Fibroblast of lung (primary cell): ENCODE data around the gene EVPL. TPM values are rescaled to one million over a fixed set of nuclear protein-coding genes. Genes with fewer than 3 reads are reported as not detected.
A peak's percentile ranks its signal among the peaks of the same experiment; 100 is the strongest.

Experiments used
- DNase-seq, 2 donors: peaks; one replicate each; pipeline versions ENCODE4 v3.0.0 to v3.0.0-alpha.2; 2010; ENCODE audit warnings: low read depth in 2 of 2
- H2AFZ ChIP-seq: 2 replicates; pipeline ENCODE4 v1.5.1; 2012; ENCODE audit warnings: low read length, control low read depth, inconsistent platforms
- H3K27ac ChIP-seq: 2 replicates; pipeline ENCODE4 v1.5.1; 2011; ENCODE audit warnings: low read length, control low read depth; ENCODE audit not compliant: insufficient read depth
- H3K27me3 ChIP-seq: 2 replicates; pipeline ENCODE4 v1.5.1; 2011; ENCODE audit warnings: mild to moderate bottlenecking, low read length; ENCODE audit not compliant: control insufficient read depth, insufficient read depth
- H3K36me3 ChIP-seq: 2 replicates; pipeline ENCODE4 v1.5.1; 2011; ENCODE audit warnings: low read length; ENCODE audit not compliant: control insufficient read depth, insufficient read depth
- H3K4me1 ChIP-seq: 2 replicates; pipeline ENCODE4 v1.5.1; 2011; ENCODE audit warnings: low read length; ENCODE audit not compliant: control insufficient read depth, insufficient read depth; ENCODE audit errors: extremely low read depth
- H3K4me2 ChIP-seq: 2 replicates; pipeline ENCODE4 v1.5.1; 2011; ENCODE audit warnings: low read length, control low read depth; ENCODE audit not compliant: insufficient read depth; ENCODE audit errors: extremely low read depth
- H3K4me3 ChIP-seq, 4 experiments: fragments of 200-600 bp in 1 of 4; sonication (generic) in 1 of 4; replicated peaks in 1 of 4; 2 replicates each; pipeline ENCODE4 v1.5.1; 2011 to 2016; ENCODE audit warnings: low read length in 4 of 4, low read depth in 3 of 4, mild to moderate bottlenecking in 3 of 4, control low read depth in 2 of 4, inconsistent platforms in 1 of 4, mixed read lengths in 1 of 4; ENCODE audit not compliant: insufficient read depth in 1 of 4; ENCODE audit errors: control extremely low read depth in 1 of 4
- H3K79me2 ChIP-seq: 2 replicates; pipeline ENCODE4 v1.5.1; 2012; ENCODE audit warnings: mild to moderate bottlenecking, low read length, inconsistent platforms; ENCODE audit not compliant: control insufficient read depth, insufficient read depth
- H3K9ac ChIP-seq: 2 replicates; pipeline ENCODE4 v1.5.1; 2011; ENCODE audit warnings: mild to moderate bottlenecking, low read length, control low read depth; ENCODE audit not compliant: insufficient read depth
- H3K9me3 ChIP-seq: 2 replicates; pipeline ENCODE4 v1.5.1; 2012; ENCODE audit warnings: low read depth, low read length; ENCODE audit not compliant: control insufficient read depth, insufficient read depth
- H4K20me1 ChIP-seq: 2 replicates; pipeline ENCODE4 v1.5.1; 2011; ENCODE audit warnings: low read length; ENCODE audit not compliant: control insufficient read depth, insufficient read depth; ENCODE audit errors: extremely low read depth
- EZH2 ChIP-seq: IDR thresholded peaks from 2 replicates; pipeline ENCODE4 v1.5.1; 2012; ENCODE audit warnings: low read length, control low read depth, mild to moderate bottlenecking; ENCODE audit errors: missing control alignments
- polyA plus RNA-seq, 2 donors: library from polyadenylated mRNA; depleted of rRNA in 1 of 2; stranded (reverse) in 1 of 2; unstranded in 1 of 2; fragments of >200 nt; gene quantifications; 2 replicates each; pipeline ENCODE4 v1.2.1, GENCODE V29; 2011 to 2012; ENCODE audit warnings: missing spikeins in 1 of 2
- total RNA-seq: library from RNA; depleted of rRNA; stranded (reverse); fragments of >200 nt; gene quantifications from 2 replicates; pipeline ENCODE4 v1.2.1, GENCODE V29; 2014
- TF ChIP-seq, protein P1 (sequence below), 2 donors: IDR thresholded peaks in 1 of 2; conservative IDR thresholded peaks in 1 of 2; 1 replicate in 1 of 2; 2 replicates in 1 of 2; pipeline ENCODE4 v1.5.1; 2011 to 2012; ENCODE audit warnings: low read length in 2 of 2, control low read depth in 1 of 2, inconsistent platforms in 1 of 2, low read depth in 1 of 2, mild to moderate bottlenecking in 1 of 2

Gene EVPL
- total and polyA plus RNA-seq, 2 donors (not counting 1 experiment from before 2014, with no cell fraction given): not detected

- H3K4me1 ChIP-seq: no peaks in the 10 kb centered on the region
- H2AFZ ChIP-seq: no peak overlapping the region
- no peaks in the 10 kb centered on the region for H3K79me2 ChIP-seq
- H4K20me1 ChIP-seq: no peaks in the 10 kb centered on the region
- TF ChIP-seq, protein P1, sequence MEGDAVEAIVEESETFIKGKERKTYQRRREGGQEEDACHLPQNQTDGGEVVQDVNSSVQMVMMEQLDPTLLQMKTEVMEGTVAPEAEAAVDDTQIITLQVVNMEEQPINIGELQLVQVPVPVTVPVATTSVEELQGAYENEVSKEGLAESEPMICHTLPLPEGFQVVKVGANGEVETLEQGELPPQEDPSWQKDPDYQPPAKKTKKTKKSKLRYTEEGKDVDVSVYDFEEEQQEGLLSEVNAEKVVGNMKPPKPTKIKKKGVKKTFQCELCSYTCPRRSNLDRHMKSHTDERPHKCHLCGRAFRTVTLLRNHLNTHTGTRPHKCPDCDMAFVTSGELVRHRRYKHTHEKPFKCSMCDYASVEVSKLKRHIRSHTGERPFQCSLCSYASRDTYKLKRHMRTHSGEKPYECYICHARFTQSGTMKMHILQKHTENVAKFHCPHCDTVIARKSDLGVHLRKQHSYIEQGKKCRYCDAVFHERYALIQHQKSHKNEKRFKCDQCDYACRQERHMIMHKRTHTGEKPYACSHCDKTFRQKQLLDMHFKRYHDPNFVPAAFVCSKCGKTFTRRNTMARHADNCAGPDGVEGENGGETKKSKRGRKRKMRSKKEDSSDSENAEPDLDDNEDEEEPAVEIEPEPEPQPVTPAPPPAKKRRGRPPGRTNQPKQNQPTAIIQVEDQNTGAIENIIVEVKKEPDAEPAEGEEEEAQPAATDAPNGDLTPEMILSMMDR (conservative IDR thresholded peaks at IDR 0.05 in 1 of 2, IDR thresholded peaks at IDR 0.05 in 1 of 2; ENCODE audit: low read depth in 1 of 2, low read length in 2 of 2): peak; percentile 56 to 62
- TF ChIP-seq EZH2: no peak
- H3K27ac ChIP-seq: no peak overlapping the region
- DNase-seq: peak; percentile 33 to 65
- no peaks in the 10 kb centered on the region for H3K27me3 ChIP-seq
- no peak overlapping the region for H3K4me3 ChIP-seq
- H3K36me3 ChIP-seq: no peaks in the 10 kb centered on the region
- no peak overlapping the region for H3K9ac ChIP-seq
- no peak overlapping the region for H3K4me2 ChIP-seq
- H3K9me3 ChIP-seq: no peaks in the 10 kb centered on the region
Observed at GRCh38 chr17:76005263-76006149, 21.6 kb downstream of the EVPL start.

GRCh38 chr17:76004750-76005262 lies 22.3 kb downstream of the EVPL start:
- Histone ChIP-seq H4K20me1 (no peaks in the 10 kb centered on the region), H3K27me3 (no peaks in the 10 kb centered on the region), H3K9ac (no peak overlapping the region), H3K4me1 (no peaks in the 10 kb centered on the region), H2AFZ (no peak overlapping the region), H3K9me3 (no peaks in the 10 kb centered on the region), H3K79me2 (no peaks in the 10 kb centered on the region), H3K27ac (no peak overlapping the region), H3K4me3 (no peak overlapping the region), H3K4me2 (no peak overlapping the region), H3K36me3 (no peaks in the 10 kb centered on the region)
- TF ChIP-seq EZH2: no peak
- TF ChIP-seq, protein P1 (conservative IDR thresholded peaks at IDR 0.05 in 1 of 2, IDR thresholded peaks at IDR 0.05 in 1 of 2; ENCODE audit: low read depth in 1 of 2, low read length in 2 of 2): no peak
- DNase-seq: no peak

DNA sequence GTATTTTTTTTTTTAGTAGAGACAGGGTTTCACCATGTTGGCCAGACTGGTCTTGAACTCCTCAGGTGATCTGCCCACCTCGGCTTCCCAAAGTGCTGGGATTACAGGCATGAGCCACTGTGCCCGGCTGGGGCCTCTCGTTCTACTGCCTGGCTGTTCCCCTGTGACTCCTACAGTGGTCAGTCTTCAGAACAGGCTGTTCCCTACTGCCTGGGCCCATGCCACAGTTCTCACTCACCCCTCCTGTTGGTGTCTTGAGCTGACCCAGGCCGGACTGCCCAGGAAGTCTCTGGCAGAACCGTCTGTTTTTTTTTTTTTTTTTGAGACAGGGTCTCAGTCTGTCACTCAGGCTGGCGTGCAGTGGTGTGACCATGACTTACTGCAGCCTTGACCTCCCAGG lies 23.2 kb downstream of the EVPL start:
- Histone ChIP-seq H3K36me3 (no peaks in the 10 kb centered on the region), H2AFZ (no peak overlapping the region), H3K4me1 (no peaks in the 10 kb centered on the region), H3K9ac (no peak overlapping the region), H3K27ac (no peak overlapping the region), H3K27me3 (no peaks in the 10 kb centered on the region), H3K4me3 (no peak overlapping the region), H4K20me1 (no peaks in the 10 kb centered on the region), H3K9me3 (no peaks in the 10 kb centered on the region), H3K4me2 (no peak overlapping the region), H3K79me2 (no peaks in the 10 kb centered on the region)
- no peak for DNase-seq
- TF ChIP-seq EZH2: no peak
- TF ChIP-seq, protein P1 (conservative IDR thresholded peaks at IDR 0.05 in 1 of 2, IDR thresholded peaks at IDR 0.05 in 1 of 2; ENCODE audit: low read depth in 1 of 2, low read length in 2 of 2): no peak
